ENCODE data around the gene LRRC45.

LRRC45 gene

DNA sequence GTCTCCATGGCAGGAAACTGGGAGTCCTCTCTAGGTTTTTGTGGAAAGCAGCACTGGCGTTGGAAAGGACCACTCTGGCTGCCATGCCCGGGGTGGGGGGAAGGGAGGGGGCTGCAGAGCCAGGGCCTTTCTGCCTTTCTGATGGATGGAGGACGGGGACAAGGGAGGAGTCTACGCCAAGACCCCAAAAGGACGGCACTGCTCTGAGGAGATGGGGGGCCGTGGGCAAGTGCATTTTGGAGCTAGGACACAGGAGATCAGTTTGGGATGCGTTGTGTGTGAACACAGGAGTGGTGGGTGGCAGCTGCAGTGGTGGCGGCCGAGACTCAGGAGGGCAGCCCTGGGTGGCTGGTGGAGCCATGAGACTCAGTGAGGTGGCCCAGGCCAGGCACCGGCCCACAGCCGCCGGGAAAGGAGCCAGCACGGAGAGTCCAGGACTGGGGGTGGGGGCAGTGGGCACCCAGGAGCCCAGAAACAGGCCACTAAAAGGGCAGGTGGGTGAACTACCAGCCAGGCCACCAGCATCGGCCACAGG, 2.5 kb upstream of the LRRC45 start:
- DNase-seq, result no peak

GRCh38 chr17:82021107-82021899, 1.8 kb upstream of the LRRC45 start:
- peak; percentile 64 for DNase-seq

GRCh38 chr17:82021900-82022309, 1.2 kb upstream of the LRRC45 start:
- no peak for DNase-seq

DNA sequence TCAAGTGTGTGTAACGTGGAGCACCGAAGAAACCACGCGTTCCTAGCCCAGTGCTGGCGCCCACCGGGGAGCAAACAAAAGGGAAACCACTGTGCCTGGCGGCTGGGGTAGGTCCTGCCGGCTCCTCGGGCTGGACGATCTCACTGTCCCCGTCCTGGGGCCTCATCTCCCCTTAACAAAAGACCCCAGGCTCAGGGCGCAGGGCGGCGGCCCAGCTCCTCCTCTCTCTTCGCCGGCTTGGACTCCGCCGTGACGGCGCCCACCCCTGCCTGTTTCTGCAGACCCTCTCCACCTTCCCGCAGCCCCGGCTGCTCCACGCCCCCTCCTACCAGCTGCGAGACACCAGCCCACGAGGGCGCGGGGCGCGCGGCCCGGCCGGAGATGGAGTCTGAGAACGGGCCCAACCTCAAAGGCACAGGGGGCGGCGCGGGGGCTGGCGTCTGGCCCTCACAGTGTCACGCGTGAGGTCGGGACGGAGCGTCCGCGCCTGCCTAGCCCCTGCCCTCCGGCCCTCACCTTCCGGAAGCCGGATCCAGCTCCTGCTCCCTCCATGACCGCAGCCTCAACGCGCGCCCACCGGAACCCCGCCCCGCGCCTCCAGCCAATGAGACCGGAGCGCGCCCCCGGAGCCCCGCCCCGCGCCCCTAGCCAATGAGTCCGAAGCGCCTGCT, 660 bp upstream of the LRRC45 start, which contains the start of gene CENPX:
Gene CENPX, minus strand, starts transcription at position 569 of the 671 bp plus-strand sequence. Its CDS starts 17 bp downstream, at position 552.
- DNase-seq, result no peak

- DNase-seq, result no peak
These were observed 539 bp downstream of the LRRC45 start for GRCh38 chr17:82023447-82024241.

DNA sequence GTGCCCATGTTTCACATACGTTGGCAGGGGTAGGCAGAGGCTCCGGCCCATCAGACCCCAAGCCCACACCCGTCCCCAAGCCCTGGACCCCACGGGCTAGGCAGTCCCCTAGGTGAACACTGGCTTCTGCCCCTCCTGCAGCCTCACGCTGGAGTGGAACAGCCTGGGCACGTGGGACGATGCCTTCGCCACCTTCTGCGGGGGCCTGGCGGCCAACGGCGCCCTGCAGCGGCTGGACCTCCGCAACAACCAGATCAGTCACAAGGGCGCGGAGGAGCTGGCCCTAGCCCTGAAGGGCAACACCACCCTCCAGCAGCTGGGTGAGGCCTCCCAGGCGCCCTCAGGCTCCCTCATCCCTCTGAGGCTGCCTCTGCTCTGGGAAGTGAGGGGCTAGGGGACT, 1.8 kb downstream of the LRRC45 start:
- DNase-seq, result no peak

DNA sequence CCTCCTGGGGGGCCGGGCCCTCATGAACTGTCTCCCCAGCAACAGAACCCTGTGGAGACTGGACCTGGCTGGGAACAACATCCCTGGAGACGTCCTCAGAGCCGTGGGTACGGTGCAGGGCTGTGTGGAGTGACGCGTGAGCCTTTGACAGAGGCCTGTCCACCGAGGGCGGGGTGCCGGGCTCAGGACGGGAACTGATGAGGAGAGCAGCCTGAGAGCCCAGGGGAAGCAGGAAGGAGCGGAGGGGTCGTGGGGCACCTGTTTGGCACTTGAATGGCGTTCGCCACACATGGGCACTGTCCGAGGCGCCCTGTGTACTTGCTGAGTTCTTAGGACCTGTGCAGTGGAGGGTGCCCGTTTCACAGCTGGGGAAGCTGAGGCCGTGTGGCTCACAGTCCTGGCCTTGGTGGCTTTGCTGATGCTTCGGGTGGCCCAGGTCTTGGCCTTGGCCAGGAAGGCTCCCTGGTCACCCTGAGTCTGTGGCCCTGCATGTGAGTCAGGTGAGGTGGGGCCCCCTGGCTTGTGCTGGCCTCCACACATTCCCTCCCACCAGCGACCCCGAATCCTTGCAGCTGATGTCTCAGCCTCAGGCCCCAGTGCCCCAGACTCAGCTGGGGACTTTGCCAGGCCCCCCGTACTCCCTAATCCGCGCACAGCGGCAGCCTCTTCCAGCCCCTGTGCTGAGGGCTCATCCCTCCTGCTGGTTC, 2.4 kb downstream of the LRRC45 start:
- DNase-seq, result no peak

DNA sequence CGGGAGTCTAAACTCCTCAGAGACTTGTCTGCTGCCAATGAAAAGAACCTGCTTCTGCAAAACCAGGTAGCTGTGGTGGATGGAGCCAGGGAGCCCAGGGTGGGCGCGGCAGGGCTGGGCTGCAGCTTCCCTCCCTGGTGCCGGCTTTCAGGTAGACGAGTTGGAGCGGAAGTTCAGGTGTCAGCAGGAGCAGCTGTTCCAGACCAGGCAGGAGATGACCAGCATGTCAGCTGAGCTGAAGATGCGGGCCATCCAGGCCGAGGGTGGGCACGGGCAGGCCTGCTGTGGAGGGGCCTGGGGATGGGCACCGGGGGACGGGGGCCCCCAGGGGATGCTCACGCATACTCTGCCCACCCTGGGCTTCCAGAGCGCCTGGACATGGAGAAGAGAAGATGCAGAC, 5.1 kb downstream of the LRRC45 start:
- no peak for DNase-seq

- no peak for DNase-seq
These were observed 5.9 kb downstream of the LRRC45 start for GRCh38 chr17:82028966-82029365.

DNA sequence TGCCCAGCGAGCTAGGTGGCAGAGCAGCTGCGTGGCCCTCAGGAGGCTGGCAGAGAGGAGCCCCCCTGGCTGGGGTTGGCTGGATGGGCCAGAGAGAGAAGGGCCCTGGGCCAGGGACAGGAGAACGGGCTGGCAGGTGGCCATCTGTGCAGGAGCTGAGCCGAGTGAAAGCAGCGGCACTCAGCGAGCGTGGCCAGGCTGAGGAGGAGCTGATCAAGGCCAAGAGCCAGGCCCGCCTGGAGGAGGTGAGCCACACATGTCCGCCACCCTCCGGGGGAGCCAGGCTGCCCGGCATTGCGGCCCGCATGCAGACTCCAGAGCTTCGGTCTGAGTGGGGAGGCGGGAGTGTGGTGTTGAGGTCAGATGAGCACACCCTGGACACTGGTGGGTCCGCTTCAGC, 6.3 kb downstream of the LRRC45 start:
- no peak for DNase-seq

DNA sequence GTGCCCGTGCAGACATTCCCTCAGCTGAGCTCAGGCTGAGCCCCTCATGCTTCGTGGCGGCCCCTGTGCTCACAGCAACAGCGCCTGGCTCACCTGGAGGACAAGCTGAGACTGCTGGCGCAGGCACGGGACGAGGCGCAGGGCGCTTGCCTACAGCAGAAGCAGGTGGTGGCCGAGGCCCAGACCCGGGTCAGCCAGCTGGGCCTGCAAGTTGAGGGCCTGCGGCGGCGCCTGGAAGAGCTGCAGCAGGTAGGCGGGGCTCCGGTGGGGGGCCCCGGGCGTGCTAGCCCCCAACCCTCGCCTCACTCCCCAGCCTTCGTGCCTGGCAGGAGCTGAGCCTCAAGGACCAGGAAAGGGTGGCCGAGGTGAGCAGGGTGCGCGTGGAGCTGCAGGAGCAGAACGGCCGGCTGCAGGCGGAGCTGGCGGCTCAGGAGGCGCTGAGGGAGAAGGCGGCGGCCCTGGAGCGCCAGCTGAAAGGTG, 6.9 kb downstream of the LRRC45 start:
- DNase-seq, result no peak

- DNase-seq, result peak; percentile 74
These were observed 7.6 kb downstream of the LRRC45 start for GRCh38 chr17:82030470-82031302.

- DNase-seq, result peak; percentile 29
These were observed 8.3 kb downstream of the LRRC45 start, which contains the start of gene RAC3 for GRCh38 chr17:82031303-82031884. Gene RAC3 (plus strand): TSS chr17:82031678. CDS start chr17:82031762, 84 bp downstream.

GRCh38 chr17:82031885-82032627, 9.0 kb downstream of the LRRC45 start:
- DNase-seq, result no peak

- no peak for DNase-seq
These were observed 10.4 kb downstream of the LRRC45 start for GRCh38 chr17:82033359-82034085.

- DNase-seq, result no peak
These were observed 11.4 kb downstream of the LRRC45 start for GRCh38 chr17:82034371-82035011.

DNA sequence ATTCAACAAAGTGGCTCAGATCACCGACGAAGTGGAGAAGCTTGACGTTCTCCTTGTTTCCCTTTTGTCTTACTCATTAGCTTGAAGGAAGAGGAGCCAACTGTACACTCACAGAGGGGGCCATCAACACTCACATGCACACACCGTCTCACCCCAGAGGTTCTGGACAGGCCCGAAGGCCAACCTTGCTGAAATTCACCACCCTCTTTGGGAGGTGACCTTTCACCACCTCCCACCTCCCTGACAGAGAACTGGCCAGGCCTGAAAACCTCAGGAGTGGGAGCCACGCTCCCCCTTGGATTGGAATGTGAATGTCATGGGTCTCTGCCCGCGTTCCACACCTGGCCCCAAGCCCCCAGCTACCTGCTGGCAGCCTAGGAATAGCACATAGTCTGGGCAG, 12.4 kb downstream of the LRRC45 start:
- DNase-seq, result no peak

DNA sequence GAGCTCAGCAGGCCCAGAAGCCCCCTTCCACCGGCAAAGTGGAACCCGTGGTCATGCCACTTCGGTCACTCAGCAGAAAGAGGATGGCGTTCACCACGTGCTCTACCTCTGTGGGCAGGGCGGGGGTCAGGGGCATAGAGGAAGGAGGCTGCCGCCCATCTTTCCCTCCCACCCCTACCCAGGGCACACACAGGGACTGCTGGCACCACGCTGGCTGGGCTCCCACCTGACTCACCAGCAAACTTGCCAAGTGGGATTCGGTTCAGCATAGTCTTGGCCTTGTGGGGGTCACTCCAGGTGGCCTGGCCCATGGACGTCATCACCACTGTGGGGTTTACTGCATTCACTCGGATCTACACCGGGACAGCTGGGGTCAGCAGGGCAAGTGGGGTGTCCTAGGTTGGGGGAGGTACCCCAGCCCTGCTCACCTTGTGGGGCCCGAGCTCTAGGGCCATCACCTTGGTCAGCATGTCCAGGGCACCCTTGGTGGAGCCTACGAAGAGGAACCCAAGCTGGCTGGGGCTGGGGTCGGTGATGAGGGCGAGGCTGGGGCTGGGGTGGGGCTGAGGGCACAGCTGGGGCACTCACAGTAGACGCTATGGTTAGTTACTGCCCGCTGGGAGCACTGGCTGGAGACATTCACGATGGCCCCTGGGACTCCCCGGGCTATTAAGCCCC, 13.0 kb downstream of the LRRC45 start:
- DNase-seq, result no peak

All from fibroblast of skin of right biceps (primary cell).